WTC11 (cell line): Measurements from ENCODE around the gene CELA3A.

ENCODE experiments used
- ETV6 ChIP-seq: sonication (generic); formaldehyde crosslinking; IDR thresholded peaks from 2 replicates; pipeline ENCODE4 v1.8.1; 2022; ENCODE audit warnings: mild to moderate bottlenecking, missing genetic modification reagents
- GABPB1 ChIP-seq: sonication (generic); formaldehyde crosslinking; IDR thresholded peaks from 2 replicates; pipeline ENCODE4 v1.8.1; 2023; ENCODE audit warnings: mild to moderate bottlenecking, missing genetic modification reagents
- IRF2 ChIP-seq: sonication (generic); formaldehyde crosslinking; IDR thresholded peaks from 2 replicates; pipeline ENCODE4 v1.8.0; 2022; ENCODE audit warnings: low read depth, missing genetic modification reagents, borderline replicate concordance
- JUN ChIP-seq: sonication (generic); formaldehyde crosslinking; IDR thresholded peaks from 2 replicates; pipeline ENCODE4 v1.8.0; 2023; ENCODE audit warnings: mild to moderate bottlenecking, missing genetic modification reagents
- KAT7 ChIP-seq: sonication (generic); formaldehyde crosslinking; IDR thresholded peaks from 2 replicates; pipeline ENCODE4 v1.8.1; 2023; ENCODE audit warnings: missing genetic modification reagents, mild to moderate bottlenecking, borderline replicate concordance
- SP1 ChIP-seq: sonication (generic); formaldehyde crosslinking; conservative IDR thresholded peaks from 2 replicates; pipeline ENCODE4 v1.8.1; 2022; ENCODE audit warnings: missing genetic modification reagents
- ZNF263 ChIP-seq: sonication (generic); formaldehyde crosslinking; IDR thresholded peaks from 2 replicates; pipeline ENCODE4 v1.8.1; 2022; ENCODE audit warnings: low read depth, mild to moderate bottlenecking, moderate library complexity, missing genetic modification reagents
- TF ChIP-seq, protein P1 (sequence below): sonication (generic); formaldehyde crosslinking; IDR thresholded peaks from 2 replicates; pipeline ENCODE4 v1.8.1; 2023; ENCODE audit warnings: mild to moderate bottlenecking, missing genetic modification reagents, moderate library complexity
- TF ChIP-seq, protein P2 (sequence below): sonication (generic); formaldehyde crosslinking; IDR thresholded peaks from 2 replicates; pipeline ENCODE4 v1.8.0; 2023; ENCODE audit warnings: missing genetic modification reagents
- TF ChIP-seq, protein P3 (sequence below): fragments of 200-600 bp; IDR thresholded peaks from 2 replicates; pipeline ENCODE4 v1.8.0; 2022; ENCODE audit warnings: antibody characterized with exemption
- TF ChIP-seq, protein P4 (sequence below): sonication (generic); formaldehyde crosslinking; IDR thresholded peaks from 2 replicates; pipeline ENCODE4 v1.8.0; 2022; ENCODE audit warnings: mild to moderate bottlenecking, missing genetic modification reagents
- TF ChIP-seq, protein P5 (sequence below): sonication (generic); formaldehyde crosslinking; IDR thresholded peaks from 2 replicates; pipeline ENCODE4 v1.8.0; 2022; ENCODE audit warnings: mild to moderate bottlenecking, missing genetic modification reagents
- TF ChIP-seq, protein P6 (sequence below): sonication (generic); formaldehyde crosslinking; conservative IDR thresholded peaks from 2 replicates; pipeline ENCODE4 v1.8.1; 2022; ENCODE audit warnings: mild to moderate bottlenecking, missing genetic modification reagents

DNA sequence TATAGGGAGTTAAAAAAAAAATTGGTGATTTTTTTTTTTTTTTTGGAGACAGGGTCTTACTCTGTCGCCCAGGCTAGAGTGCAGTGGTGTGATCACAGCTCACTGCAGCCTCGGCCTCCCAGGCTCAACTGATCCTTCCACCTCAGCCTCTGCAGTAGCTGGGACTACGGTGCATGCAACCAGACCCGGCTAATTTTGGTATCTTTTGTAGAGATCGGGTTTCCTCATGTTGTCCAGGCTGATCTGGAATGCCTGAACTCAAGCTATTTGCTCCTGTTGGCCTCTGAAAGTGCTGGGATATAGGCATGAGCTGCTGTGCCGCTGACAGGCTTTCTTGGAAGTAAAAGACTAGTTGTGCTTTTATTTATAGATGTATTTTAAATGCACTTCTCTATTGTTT lies 54.0 kb downstream of the CELA3A start:
- TF ChIP-seq, protein P1, sequence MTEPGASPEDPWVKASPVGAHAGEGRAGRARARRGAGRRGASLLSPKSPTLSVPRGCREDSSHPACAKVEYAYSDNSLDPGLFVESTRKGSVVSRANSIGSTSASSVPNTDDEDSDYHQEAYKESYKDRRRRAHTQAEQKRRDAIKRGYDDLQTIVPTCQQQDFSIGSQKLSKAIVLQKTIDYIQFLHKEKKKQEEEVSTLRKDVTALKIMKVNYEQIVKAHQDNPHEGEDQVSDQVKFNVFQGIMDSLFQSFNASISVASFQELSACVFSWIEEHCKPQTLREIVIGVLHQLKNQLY (CRISPR knock-in tag), result no peak
- TF ChIP-seq KAT7 (CRISPR knock-in tag) (no peak), SP1 (CRISPR knock-in tag) (no peak), ETV6 (no peak), JUN (CRISPR knock-in tag) (no peak), ZNF263 (no peak), GABPB1 (CRISPR knock-in tag) (no peak), IRF2 (CRISPR knock-in tag) (no peak)
- TF ChIP-seq, protein P2, sequence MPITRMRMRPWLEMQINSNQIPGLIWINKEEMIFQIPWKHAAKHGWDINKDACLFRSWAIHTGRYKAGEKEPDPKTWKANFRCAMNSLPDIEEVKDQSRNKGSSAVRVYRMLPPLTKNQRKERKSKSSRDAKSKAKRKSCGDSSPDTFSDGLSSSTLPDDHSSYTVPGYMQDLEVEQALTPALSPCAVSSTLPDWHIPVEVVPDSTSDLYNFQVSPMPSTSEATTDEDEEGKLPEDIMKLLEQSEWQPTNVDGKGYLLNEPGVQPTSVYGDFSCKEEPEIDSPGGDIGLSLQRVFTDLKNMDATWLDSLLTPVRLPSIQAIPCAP (CRISPR knock-in tag), result no peak
- TF ChIP-seq, protein P3, sequence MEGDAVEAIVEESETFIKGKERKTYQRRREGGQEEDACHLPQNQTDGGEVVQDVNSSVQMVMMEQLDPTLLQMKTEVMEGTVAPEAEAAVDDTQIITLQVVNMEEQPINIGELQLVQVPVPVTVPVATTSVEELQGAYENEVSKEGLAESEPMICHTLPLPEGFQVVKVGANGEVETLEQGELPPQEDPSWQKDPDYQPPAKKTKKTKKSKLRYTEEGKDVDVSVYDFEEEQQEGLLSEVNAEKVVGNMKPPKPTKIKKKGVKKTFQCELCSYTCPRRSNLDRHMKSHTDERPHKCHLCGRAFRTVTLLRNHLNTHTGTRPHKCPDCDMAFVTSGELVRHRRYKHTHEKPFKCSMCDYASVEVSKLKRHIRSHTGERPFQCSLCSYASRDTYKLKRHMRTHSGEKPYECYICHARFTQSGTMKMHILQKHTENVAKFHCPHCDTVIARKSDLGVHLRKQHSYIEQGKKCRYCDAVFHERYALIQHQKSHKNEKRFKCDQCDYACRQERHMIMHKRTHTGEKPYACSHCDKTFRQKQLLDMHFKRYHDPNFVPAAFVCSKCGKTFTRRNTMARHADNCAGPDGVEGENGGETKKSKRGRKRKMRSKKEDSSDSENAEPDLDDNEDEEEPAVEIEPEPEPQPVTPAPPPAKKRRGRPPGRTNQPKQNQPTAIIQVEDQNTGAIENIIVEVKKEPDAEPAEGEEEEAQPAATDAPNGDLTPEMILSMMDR, result no peak
- TF ChIP-seq, protein P4, sequence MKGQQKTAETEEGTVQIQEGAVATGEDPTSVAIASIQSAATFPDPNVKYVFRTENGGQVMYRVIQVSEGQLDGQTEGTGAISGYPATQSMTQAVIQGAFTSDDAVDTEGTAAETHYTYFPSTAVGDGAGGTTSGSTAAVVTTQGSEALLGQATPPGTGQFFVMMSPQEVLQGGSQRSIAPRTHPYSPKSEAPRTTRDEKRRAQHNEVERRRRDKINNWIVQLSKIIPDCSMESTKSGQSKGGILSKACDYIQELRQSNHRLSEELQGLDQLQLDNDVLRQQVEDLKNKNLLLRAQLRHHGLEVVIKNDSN (CRISPR knock-in tag), result no peak
- TF ChIP-seq, protein P5, sequence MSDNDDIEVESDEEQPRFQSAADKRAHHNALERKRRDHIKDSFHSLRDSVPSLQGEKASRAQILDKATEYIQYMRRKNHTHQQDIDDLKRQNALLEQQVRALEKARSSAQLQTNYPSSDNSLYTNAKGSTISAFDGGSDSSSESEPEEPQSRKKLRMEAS, result no peak
- TF ChIP-seq, protein P6, sequence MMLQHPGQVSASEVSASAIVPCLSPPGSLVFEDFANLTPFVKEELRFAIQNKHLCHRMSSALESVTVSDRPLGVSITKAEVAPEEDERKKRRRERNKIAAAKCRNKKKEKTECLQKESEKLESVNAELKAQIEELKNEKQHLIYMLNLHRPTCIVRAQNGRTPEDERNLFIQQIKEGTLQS (CRISPR knock-in tag), result no peak
